Measurements from ENCODE around the gene CLCF1. TPM values are rescaled to one million over a fixed set of nuclear protein-coding genes. Genes with fewer than 3 reads are reported as not detected.

The CLCF1 gene
- total and polyA plus RNA-seq, 10 of the 15 experiments (the other 5 are each of a cell fraction or from before 2014, with no cell fraction given), result 0.16 to 2.1 (median 0.63) TPM; not detected in 1

GRCh38 chr11:67354075-67355022 is 19.0 kb downstream of the CLCF1 start (continued):
- TF ChIP-seq, protein P1, sequence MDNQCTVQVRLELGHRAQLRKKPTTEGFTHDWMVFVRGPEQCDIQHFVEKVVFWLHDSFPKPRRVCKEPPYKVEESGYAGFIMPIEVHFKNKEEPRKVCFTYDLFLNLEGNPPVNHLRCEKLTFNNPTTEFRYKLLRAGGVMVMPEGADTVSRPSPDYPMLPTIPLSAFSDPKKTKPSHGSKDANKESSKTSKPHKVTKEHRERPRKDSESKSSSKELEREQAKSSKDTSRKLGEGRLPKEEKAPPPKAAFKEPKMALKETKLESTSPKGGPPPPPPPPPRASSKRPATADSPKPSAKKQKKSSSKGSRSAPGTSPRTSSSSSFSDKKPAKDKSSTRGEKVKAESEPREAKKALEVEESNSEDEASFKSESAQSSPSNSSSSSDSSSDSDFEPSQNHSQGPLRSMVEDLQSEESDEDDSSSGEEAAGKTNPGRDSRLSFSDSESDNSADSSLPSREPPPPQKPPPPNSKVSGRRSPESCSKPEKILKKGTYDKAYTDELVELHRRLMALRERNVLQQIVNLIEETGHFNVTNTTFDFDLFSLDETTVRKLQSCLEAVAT (IDR thresholded peaks at IDR 0.05), result no peak
- TF ChIP-seq TCF7 (IDR thresholded peaks at IDR 0.05; ENCODE audit: borderline replicate concordance) (no peak), GABPA (IDR thresholded peaks at IDR 0.05; ENCODE audit: low read depth) (no peak), RELA (IDR thresholded peaks at IDR 0.05; ENCODE audit: borderline replicate concordance, partially characterized antibody) (no peak), ZNF217 (IDR thresholded peaks at IDR 0.05) (no peak), ZNF592 (IDR thresholded peaks at IDR 0.05) (no peak), TARDBP (IDR thresholded peaks at IDR 0.05; ENCODE audit: borderline replicate concordance) (no peak), RB1 (IDR thresholded peaks at IDR 0.05; ENCODE audit: borderline replicate concordance) (no peak), IKZF1 (conservative IDR thresholded peaks at IDR 0.05) (peak; percentile 55), ZNF207 (IDR thresholded peaks at IDR 0.05; ENCODE audit: borderline replicate concordance) (no peak), PML (IDR thresholded peaks at IDR 0.05; ENCODE audit: low read length) (no peak), TCF3 (IDR thresholded peaks at IDR 0.05; ENCODE audit: borderline replicate concordance, insufficient read depth, low read depth, low read length) (no peak), RAD21 (IDR thresholded peaks at IDR 0.05; ENCODE audit: insufficient read depth, low read depth, low read length) (no peak), HSF1 (IDR thresholded peaks at IDR 0.05; ENCODE audit: low read depth, low read length) (no peak)
- TF ChIP-seq, protein P2, sequence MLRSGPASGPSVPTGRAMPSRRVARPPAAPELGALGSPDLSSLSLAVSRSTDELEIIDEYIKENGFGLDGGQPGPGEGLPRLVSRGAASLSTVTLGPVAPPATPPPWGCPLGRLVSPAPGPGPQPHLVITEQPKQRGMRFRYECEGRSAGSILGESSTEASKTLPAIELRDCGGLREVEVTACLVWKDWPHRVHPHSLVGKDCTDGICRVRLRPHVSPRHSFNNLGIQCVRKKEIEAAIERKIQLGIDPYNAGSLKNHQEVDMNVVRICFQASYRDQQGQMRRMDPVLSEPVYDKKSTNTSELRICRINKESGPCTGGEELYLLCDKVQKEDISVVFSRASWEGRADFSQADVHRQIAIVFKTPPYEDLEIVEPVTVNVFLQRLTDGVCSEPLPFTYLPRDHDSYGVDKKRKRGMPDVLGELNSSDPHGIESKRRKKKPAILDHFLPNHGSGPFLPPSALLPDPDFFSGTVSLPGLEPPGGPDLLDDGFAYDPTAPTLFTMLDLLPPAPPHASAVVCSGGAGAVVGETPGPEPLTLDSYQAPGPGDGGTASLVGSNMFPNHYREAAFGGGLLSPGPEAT (IDR thresholded peaks at IDR 0.05; ENCODE audit: low read depth), result no peak
- TF ChIP-seq, protein P3, sequence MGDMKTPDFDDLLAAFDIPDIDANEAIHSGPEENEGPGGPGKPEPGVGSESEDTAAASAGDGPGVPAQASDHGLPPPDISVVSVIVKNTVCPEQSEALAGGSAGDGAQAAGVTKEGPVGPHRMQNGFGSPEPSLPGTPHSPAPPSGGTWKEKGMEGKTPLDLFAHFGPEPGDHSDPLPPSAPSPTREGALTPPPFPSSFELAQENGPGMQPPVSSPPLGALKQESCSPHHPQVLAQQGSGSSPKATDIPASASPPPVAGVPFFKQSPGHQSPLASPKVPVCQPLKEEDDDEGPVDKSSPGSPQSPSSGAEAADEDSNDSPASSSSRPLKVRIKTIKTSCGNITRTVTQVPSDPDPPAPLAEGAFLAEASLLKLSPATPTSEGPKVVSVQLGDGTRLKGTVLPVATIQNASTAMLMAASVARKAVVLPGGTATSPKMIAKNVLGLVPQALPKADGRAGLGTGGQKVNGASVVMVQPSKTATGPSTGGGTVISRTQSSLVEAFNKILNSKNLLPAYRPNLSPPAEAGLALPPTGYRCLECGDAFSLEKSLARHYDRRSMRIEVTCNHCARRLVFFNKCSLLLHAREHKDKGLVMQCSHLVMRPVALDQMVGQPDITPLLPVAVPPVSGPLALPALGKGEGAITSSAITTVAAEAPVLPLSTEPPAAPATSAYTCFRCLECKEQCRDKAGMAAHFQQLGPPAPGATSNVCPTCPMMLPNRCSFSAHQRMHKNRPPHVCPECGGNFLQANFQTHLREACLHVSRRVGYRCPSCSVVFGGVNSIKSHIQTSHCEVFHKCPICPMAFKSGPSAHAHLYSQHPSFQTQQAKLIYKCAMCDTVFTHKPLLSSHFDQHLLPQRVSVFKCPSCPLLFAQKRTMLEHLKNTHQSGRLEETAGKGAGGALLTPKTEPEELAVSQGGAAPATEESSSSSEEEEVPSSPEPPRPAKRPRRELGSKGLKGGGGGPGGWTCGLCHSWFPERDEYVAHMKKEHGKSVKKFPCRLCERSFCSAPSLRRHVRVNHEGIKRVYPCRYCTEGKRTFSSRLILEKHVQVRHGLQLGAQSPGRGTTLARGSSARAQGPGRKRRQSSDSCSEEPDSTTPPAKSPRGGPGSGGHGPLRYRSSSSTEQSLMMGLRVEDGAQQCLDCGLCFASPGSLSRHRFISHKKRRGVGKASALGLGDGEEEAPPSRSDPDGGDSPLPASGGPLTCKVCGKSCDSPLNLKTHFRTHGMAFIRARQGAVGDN (IDR thresholded peaks at IDR 0.05), result peak; percentile 91
